Cardiac fibroblast (primary cell): ENCODE measurements around the gene GLRB.
"Not testable (repeated sequence)": the region's sequence is repeated elsewhere in the genome, so short reads cannot be mapped to it uniquely, and the experiment has no call there.

ENCODE experiments used
- DNase-seq, 2 donors: peaks; one replicate each; pipeline versions ENCODE4 v3.0.0 to v3.0.0-alpha.2; 2010; ENCODE audit warnings: low read depth in 2 of 2
- H3K4me3 ChIP-seq, 2 donors: replicated peaks in 1 of 2; 1 replicate in 1 of 2; 2 replicates in 1 of 2; pipeline ENCODE4 v1.5.1; 2011; ENCODE audit warnings: low read depth in 2 of 2, low read length in 2 of 2, mild to moderate bottlenecking in 2 of 2, moderate library complexity in 1 of 2
- TF ChIP-seq, protein P1 (sequence below): IDR thresholded peaks from one replicate; pipeline ENCODE4 v1.5.1; 2011; ENCODE audit warnings: low read depth, mild to moderate bottlenecking, low read length, inconsistent platforms

GLRB gene

DNA sequence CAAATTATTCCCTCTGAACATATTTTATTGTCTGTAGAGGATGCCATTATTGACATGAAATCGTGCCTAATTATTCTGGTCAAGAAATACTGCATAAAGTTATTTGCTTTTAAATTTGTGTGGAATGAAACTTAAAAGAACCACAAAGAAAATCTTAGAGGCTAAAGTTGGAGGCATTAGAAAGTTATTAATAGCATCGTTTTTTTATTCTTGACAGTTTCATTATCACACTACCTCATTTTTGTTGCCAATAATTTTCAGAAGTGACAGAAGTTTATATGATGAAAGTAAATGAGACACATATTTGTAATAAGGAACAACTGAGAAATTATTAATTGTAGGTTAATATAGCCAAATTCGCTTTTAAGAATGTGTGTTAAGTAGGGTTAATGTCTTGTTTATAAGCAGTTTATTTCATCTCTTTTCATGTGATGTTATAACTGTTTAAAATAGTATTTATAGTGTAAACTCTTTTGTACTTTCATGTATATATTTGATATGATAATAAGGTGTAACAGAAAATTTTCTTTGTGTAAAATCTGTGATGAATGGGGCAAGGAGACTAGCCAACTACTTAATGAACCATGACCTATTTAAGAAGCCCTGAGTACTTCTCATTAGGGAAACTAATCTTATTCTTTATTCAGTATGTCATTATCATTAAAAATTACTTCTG lies 90.1 kb downstream of the GLRB start:
- TF ChIP-seq, protein P1, sequence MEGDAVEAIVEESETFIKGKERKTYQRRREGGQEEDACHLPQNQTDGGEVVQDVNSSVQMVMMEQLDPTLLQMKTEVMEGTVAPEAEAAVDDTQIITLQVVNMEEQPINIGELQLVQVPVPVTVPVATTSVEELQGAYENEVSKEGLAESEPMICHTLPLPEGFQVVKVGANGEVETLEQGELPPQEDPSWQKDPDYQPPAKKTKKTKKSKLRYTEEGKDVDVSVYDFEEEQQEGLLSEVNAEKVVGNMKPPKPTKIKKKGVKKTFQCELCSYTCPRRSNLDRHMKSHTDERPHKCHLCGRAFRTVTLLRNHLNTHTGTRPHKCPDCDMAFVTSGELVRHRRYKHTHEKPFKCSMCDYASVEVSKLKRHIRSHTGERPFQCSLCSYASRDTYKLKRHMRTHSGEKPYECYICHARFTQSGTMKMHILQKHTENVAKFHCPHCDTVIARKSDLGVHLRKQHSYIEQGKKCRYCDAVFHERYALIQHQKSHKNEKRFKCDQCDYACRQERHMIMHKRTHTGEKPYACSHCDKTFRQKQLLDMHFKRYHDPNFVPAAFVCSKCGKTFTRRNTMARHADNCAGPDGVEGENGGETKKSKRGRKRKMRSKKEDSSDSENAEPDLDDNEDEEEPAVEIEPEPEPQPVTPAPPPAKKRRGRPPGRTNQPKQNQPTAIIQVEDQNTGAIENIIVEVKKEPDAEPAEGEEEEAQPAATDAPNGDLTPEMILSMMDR, result no peak
- H3K4me3 ChIP-seq, result no peak overlapping the region
- no peak for DNase-seq

DNA sequence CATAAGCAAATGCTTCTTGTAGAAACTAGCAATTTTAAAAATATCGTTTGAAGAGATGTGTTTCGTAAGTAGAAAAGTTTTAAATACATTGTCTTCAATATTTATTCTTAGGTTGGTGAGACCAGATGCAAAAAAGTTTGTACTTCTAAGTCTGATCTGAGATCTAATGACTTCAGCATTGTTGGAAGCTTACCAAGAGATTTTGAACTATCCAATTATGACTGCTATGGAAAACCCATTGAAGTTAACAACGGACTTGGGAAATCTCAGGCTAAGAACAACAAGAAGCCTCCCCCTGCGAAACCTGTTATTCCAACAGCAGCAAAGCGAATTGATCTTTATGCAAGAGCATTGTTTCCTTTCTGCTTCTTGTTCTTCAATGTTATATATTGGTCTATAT lies 94.4 kb downstream of the GLRB start:
- no peak overlapping the region for H3K4me3 ChIP-seq
- TF ChIP-seq, protein P1, result no peak
- peak in 1 of 2 donors; percentile 3 for DNase-seq

DNA sequence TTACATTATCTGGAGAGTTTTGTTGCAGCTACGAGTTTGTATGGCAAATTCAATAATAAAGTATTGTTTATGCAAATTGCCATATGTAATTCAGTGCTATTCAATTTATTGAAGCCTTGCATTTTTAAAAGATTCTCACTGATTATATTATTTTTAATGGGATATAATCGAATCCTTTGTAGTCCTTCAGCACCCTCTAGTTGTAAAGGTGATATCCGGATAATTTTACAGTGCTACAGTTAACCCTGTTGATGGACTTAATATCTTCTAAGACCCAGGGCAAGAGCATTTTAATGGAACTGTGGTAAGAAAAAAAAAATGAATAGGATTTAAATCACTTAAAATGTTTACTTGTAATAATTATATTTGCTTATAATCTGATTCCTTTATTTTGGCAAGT lies 96.1 kb downstream of the GLRB start:
- peak; percentile 20 to 41 for DNase-seq
- no peak overlapping the region for H3K4me3 ChIP-seq
- TF ChIP-seq, protein P1, result peak; percentile 24

DNA sequence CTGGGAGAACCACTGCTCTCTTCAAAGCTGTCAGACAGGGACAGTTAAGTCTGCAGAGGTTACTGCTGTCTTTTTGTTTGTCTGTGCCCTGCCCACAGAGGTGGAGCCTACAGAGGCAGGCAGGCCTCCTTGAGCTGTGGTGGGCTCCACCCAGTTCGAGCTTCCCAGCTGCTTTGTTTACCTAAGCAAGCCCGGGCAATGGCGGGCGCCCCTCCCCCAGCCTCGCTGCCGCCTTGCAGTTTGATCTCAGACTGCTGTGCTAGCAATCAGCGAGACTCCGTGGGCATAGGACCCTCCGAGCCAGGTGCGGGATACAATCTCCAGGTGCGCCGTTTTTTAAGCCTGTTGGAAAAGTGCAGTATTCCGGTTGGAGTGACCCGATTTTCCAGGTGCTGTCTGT lies 104.3 kb downstream of the GLRB start:
- not testable (repeated sequence) for H3K4me3 ChIP-seq, DNase-seq

DNA sequence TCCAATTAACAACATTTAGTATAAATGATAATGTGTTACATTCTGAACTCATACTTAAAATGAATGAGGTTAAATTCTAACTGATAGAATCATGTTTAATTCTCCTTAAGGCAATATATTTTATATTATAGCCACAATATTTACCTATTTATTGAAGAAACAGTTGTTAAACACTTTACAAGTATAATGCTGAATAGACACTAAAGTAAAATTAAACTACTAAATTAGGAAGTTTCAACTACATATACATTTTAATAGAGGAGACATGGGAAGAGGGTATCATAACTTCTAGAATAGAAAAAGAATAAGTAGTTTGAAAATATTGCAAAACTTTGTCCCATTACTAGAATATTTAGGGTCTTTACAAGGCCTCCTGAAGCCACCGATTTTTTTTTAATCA lies 108.3 kb downstream of the GLRB start:
- DNase-seq, result no peak
- TF ChIP-seq, protein P1, result no peak
- no peak overlapping the region for H3K4me3 ChIP-seq

DNA sequence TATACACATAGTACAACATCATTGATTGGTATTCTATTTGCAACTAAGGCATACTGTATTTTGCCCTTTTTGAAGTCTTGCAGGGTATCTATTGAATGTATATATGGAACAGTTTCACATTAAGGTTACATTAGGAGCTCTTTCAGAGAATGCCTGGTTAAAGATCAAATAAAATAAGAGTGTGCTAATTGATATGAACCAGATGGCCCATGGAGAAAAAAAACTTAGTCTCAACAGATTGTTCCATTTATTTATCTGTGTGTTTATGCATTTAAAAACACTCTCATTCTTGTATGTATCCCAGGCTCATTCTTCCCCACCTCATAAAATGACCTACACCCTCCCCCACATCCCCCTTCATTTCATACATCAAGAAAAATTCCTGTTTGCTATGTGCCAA lies 109.4 kb downstream of the GLRB start:
- TF ChIP-seq, protein P1, result no peak
- DNase-seq, result no peak
- H3K4me3 ChIP-seq, result no peak overlapping the region

DNA sequence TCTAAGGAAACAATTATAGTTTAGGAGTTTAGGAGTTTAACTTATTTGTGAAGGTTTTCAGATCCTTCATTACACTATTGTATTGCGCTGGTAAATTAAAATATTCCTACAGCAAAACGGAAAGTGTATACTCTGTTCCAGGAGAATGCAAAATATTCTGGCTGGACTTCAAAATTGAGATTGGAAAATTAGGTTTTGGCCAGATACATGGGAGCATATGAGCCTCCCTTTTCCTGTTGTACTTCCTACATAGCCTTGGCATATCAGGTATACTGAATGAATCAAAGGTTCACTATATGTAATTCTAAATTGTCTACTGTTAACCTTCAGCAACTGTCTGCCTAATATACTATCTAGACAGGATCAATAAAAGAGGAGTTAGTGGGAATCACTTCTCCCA lies 119.4 kb downstream of the GLRB start:
- no peak overlapping the region for H3K4me3 ChIP-seq
- DNase-seq, result no peak
- TF ChIP-seq, protein P1, result no peak
